Neutrophil (primary cell): ENCODE measurements around the gene ST3GAL6.

Experiments used
- H3K27ac ChIP-seq: fragments of 200-600 bp; sonication (generic); 2 replicates; pipeline ENCODE4 v1.5.1; 2016; ENCODE audit warnings: mild to moderate bottlenecking, moderate library complexity
- H3K27me3 ChIP-seq: fragments of 200-600 bp; sonication (generic); 2 replicates; pipeline ENCODE4 v1.6.0; 2016; ENCODE audit warnings: mild to moderate bottlenecking
- H3K36me3 ChIP-seq: fragments of 200-600 bp; sonication (generic); 2 replicates; pipeline ENCODE4 v1.5.1; 2017
- H3K4me1 ChIP-seq, 2 experiments: fragments of 200-600 bp in 1 of 2; sonication (generic) in 1 of 2; 1 replicate in 1 of 2; 2 replicates in 1 of 2; pipeline versions ENCODE4 v1.5.1 to v1.6.1; 2013 to 2016; ENCODE audit warnings: low read depth in 1 of 2, low read length in 1 of 2, mild to moderate bottlenecking in 1 of 2, moderate library complexity in 1 of 2; ENCODE audit not compliant: control insufficient read depth in 1 of 2, insufficient read depth in 1 of 2
- H3K4me3 ChIP-seq, 2 experiments: fragments of 200-600 bp in 1 of 2; sonication (generic) in 1 of 2; 1 replicate in 1 of 2; 2 replicates in 1 of 2; pipeline ENCODE4 v1.5.1; 2013 to 2016; ENCODE audit warnings: low read depth in 1 of 2, low read length in 1 of 2, mild to moderate bottlenecking in 1 of 2, moderate library complexity in 1 of 2
- H3K9me3 ChIP-seq: fragments of 200-600 bp; sonication (generic); 2 replicates; pipeline ENCODE4 v1.5.1; 2016
- TF ChIP-seq, protein P1 (sequence below): fragments of 200-600 bp; sonication (generic); IDR thresholded peaks from 2 replicates; pipeline ENCODE4 v1.5.1; 2016; ENCODE audit warnings: antibody characterized with exemption

ST3GAL6 gene, protein sequence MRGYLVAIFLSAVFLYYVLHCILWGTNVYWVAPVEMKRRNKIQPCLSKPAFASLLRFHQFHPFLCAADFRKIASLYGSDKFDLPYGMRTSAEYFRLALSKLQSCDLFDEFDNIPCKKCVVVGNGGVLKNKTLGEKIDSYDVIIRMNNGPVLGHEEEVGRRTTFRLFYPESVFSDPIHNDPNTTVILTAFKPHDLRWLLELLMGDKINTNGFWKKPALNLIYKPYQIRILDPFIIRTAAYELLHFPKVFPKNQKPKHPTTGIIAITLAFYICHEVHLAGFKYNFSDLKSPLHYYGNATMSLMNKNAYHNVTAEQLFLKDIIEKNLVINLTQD

DNA sequence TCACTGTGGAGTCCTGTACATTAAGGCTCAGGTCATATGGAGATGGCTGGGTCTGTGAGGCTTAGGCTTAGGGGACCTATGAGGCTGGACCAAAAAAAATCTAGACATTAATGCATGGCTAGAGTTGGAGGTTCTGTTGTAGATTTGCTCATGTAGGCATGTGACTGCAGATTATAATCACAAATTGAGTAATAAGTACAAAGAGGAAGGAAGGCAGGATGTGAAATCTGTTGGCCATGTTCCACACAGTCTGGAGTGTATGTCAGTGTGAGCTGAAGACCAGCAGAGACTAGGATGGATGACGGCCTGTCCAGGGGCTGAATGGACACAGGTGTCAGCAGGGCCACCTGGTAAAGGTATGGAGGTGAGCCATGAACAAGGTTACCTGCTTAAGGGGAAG lies at the start of gene ST3GAL6:
ST3GAL6 (plus strand) TSS at position 265 of the 400 bp plus-strand sequence. CDS start 5,101 bp downstream, outside the sequence.
- H3K4me3 ChIP-seq, result peak within 1 kb of the TSS; percentile 69 to 74
- peak within 1 kb of the TSS; percentile 96 for H3K27ac ChIP-seq
- H3K27me3 ChIP-seq, result no peaks in the 10 kb centered on the region
- peaks cover 63 to 66% of the 10 kb centered on the region in 2 experiments for H3K4me1 ChIP-seq
- H3K9me3 ChIP-seq, result no peaks in the 10 kb centered on the region
- TF ChIP-seq, protein P1, sequence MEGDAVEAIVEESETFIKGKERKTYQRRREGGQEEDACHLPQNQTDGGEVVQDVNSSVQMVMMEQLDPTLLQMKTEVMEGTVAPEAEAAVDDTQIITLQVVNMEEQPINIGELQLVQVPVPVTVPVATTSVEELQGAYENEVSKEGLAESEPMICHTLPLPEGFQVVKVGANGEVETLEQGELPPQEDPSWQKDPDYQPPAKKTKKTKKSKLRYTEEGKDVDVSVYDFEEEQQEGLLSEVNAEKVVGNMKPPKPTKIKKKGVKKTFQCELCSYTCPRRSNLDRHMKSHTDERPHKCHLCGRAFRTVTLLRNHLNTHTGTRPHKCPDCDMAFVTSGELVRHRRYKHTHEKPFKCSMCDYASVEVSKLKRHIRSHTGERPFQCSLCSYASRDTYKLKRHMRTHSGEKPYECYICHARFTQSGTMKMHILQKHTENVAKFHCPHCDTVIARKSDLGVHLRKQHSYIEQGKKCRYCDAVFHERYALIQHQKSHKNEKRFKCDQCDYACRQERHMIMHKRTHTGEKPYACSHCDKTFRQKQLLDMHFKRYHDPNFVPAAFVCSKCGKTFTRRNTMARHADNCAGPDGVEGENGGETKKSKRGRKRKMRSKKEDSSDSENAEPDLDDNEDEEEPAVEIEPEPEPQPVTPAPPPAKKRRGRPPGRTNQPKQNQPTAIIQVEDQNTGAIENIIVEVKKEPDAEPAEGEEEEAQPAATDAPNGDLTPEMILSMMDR, result no peak
- H3K36me3 ChIP-seq, result peaks cover 14% of the 10 kb centered on the region

DNA sequence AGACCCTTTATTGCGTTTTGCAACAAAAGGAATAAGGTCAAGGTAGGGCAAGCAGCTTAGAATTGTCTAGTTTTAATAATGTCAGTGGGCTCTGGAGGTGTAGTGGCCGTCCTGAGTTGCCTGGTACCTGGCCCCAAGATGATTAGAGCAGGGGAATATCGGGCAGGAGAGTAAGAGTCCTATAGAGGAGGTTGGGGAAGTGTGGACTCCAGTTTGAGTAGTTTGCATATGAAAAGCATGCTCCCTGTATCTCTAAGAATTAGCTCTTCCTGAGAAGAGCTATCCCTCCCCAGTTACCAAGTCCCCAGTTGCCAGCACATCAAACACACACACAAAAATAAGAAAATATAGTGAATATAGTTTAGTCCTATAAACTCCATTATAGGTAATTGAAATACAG lies 49.2 kb upstream of the ST3GAL6 start:
- Histone ChIP-seq H3K36me3 (no peaks in the 10 kb centered on the region), H3K27me3 (no peaks in the 10 kb centered on the region), H3K4me3 (no peak overlapping the region), H3K9me3 (no peaks in the 10 kb centered on the region), H3K27ac (no peak overlapping the region), H3K4me1 (no peaks in the 10 kb centered on the region)
- TF ChIP-seq, protein P1, result no peak

DNA sequence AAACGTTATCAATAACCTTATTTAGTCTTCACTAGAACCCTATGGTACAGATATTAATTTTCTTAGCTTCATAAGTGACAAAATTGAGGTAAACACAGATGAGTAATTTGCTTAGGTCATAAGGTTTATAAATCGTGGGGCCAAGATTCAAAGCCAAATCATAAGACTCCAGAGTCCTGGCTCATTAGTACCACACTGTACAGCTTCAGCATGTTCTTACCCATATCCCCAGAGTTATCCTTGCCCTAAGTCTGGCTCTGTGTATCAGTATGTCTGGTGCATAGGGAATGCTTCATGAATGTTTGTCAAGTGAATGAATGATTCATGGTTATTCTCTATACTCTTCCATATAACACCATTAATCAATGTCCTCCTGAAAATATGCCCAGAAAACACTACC lies 45.6 kb upstream of the ST3GAL6 start:
- Histone ChIP-seq H3K36me3 (no peaks in the 10 kb centered on the region), H3K4me3 (no peak overlapping the region), H3K9me3 (no peaks in the 10 kb centered on the region), H3K4me1 (no peaks in the 10 kb centered on the region), H3K27me3 (no peaks in the 10 kb centered on the region), H3K27ac (no peak overlapping the region)
- TF ChIP-seq, protein P1, result no peak

DNA sequence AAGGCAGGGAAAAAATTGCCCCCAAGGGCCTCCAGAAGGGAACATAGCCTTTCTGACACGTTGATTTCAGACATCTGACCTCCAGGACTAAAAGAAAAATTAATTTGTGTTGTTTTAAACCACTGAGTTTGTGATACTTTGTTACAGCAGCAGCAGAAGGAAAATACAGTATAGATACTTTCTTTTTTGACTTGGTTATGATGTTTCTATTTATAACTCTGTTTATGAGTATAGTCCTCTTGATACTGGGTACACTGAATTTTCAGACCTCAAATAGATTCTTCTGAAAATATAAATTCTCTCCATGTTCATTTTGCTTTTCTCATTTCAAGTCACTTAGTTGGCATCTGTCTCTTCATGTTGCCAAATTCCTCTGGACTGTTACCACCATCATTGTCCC lies 44.4 kb upstream of the ST3GAL6 start:
- Histone ChIP-seq H3K27ac (no peak overlapping the region), H3K27me3 (no peaks in the 10 kb centered on the region), H3K4me1 (no peaks in the 10 kb centered on the region), H3K9me3 (no peaks in the 10 kb centered on the region), H3K36me3 (no peaks in the 10 kb centered on the region), H3K4me3 (no peak overlapping the region)
- TF ChIP-seq, protein P1, result no peak

DNA sequence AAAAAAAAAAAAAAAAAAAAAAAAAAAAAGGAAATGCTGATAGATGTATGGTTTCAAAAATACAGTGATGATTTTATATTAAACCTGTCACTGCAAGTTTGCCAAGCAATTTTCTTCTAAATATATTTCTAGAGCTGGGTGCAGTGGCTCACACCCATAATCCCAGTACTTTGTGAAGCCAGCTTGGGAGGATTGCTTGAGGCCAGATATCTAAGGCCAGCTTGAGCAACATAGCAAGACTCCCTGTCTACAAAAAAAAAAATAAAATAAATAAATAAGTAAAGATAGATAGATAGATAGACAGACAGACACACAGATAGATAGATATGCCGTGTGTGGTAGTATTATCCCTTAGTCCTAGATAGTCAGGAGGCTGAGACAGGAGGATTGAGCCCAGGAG lies 41.4 kb upstream of the ST3GAL6 start:
- Histone ChIP-seq H3K4me3 (no peak overlapping the region), H3K27me3 (no peaks in the 10 kb centered on the region), H3K36me3 (no peaks in the 10 kb centered on the region), H3K9me3 (no peaks in the 10 kb centered on the region), H3K27ac (no peak overlapping the region), H3K4me1 (no peaks in the 10 kb centered on the region)
- TF ChIP-seq, protein P1, result no peak
